Activated CD8-positive, alpha-beta T cell treated with anti-CD3 and anti-CD28 coated beads, Interleukin-2, amount 10 ng/mL, durations not matched to agents 7 days and 5 days (primary cell): ENCODE data around the gene CDCA3. TPM values are rescaled to one million over a fixed set of nuclear protein-coding genes. Genes with fewer than 3 reads are reported as not detected.

ENCODE experiments used
- ATAC-seq: fragments of 150-1000 bp; cut with Tn5 transposase; one replicate; pipeline ENCODE4 v1.10.0; 2021; ENCODE audit warnings: moderate library complexity
- CTCF ChIA-PET: fragments of 350-600 bp; sonication (Branson Sonifier 250); formaldehyde crosslinking; loops from one replicate; lab custom pipeline; 2021; ENCODE audit warnings: antibody characterized with exemption; lab: Charles Lee
- POLR2A ChIA-PET: fragments of 350-600 bp; sonication (Branson Sonifier 250); formaldehyde crosslinking; loops from one replicate; lab custom pipeline; 2021; ENCODE audit warnings: antibody characterized with exemption; lab: Charles Lee
- DNase-seq: peaks from one replicate; pipeline ENCODE4 v3.0.0-alpha.2; 2020
- H3K27ac Mint-ChIP-seq: one replicate; pipeline ENCODE4 v1.8.0; 2021; ENCODE audit warnings: mild to moderate bottlenecking, mixed read lengths
- H3K27me3 Mint-ChIP-seq: one replicate; pipeline ENCODE4 v1.8.0; 2021; ENCODE audit warnings: low read depth, mixed read lengths
- H3K36me3 Mint-ChIP-seq: one replicate; pipeline ENCODE4 v1.8.0; 2021; ENCODE audit warnings: low read depth, mixed read lengths
- H3K4me1 Mint-ChIP-seq: one replicate; pipeline ENCODE4 v1.8.0; 2021; ENCODE audit warnings: low read depth, mixed read lengths
- H3K4me3 Mint-ChIP-seq: one replicate; pipeline ENCODE4 v1.8.0; 2021; ENCODE audit warnings: mild to moderate bottlenecking, mixed read lengths
- H3K9me3 Mint-ChIP-seq: one replicate; pipeline ENCODE4 v1.8.0; 2022; ENCODE audit warnings: mixed read lengths; ENCODE audit not compliant: insufficient read depth
- total RNA-seq, 2 experiments: library from RNA; stranded (reverse); gene quantifications; one replicate each; pipeline ENCODE4 v1.2.3, GENCODE V29; 2021

The CDCA3 gene
- total RNA-seq, 2 experiments from 2014 or later = 103 to 115 TPM

DNA sequence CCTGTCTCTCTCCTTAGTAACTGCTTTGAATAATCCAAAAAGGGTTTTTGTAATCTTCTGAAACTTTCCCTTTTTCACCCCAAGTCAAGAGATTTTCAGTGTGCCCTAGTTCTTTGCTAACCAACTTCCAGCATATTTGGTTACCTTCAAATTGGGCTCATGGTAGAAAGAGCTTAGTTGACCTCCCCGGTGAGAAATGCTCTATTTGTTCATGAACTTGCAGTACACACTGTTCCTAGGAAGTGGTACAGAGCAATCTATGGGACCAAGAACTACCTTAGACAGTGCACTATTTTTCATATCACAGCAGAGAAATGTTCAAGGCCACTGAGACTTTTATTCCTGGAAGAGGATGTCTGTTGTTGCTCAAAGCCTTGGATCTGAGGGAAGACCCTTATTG lies 2.5 kb upstream of the CDCA3 start:
- CTCF ChIA-PET = interaction anchor here (1.2 to 13.9 kb wide), 7 partner anchors 14 to 130 kb away, joined by 4 to 130 read pairs (median 19); partner anchors contain the start of genes COPS7A, GNB3, MLF2 and SPSB2
- Mint-ChIP-seq H3K36me3 (peaks cover 53% of the 10 kb centered on the region), H3K27me3 (no peaks in the 10 kb centered on the region), H3K4me3 (peak overlapping the region; percentile 90), H3K27ac (peak overlapping the region; percentile 98), H3K9me3 (no peaks in the 10 kb centered on the region), H3K4me1 (peaks cover 38% of the 10 kb centered on the region)
- POLR2A ChIA-PET = interaction anchor here (1.2 to 6.6 kb wide), 6 partner anchors 10 to 100 kb away, joined by 4 to 93 read pairs (median 20); partner anchors contain the start of genes C12orf57, MLF2, RNU7-1 and SPSB2
- DNase-seq (no peak), ATAC-seq (no peak)

DNA sequence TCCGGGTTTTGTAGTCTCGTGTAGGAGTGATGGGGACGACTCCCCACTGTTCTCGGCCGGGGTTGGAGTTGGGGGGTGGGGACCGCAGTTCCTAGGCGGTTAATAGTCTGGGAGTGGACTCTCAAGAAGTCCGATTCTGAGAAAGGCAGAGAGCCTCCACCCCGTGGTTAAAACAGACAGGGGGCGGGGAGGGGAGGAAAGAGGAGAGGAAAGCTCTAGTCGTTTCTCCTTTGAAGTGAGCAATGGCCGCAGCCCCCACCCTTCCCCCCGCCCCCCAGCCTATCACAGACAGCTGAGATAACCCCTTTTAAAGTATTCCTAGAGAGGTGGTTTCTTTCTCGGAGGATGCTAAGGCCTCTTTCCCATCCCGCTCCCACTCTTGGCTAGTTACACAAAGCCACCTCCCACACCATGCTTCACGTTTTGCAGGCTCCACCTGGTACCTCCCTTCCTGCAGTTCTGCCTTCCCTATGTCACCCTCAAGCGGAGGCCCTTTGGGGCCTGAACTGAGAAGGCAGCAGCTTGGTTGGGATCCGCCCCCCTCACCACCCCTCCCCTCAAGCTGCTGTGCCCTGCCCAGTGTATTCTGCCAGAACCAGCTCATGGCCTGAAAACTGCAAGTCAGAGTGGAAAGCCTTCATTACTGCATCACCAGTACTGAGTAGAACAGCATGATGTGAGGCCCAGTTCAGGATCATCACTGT lies 1.7 kb upstream of the CDCA3 start:
- ATAC-seq = peak; percentile 3
- H3K27me3 Mint-ChIP-seq = no peaks in the 10 kb centered on the region
- peak overlapping the region; percentile 98 for H3K27ac Mint-ChIP-seq
- peaks cover 55% of the 10 kb centered on the region for H3K36me3 Mint-ChIP-seq
- CTCF ChIA-PET = interaction anchor here (0.6 to 13.9 kb wide), 18 partner anchors 11 to 282 kb away, joined by 3 to 130 read pairs (median 6); partner anchors contain the start of genes COPS7A, GNB3, LPCAT3 and MLF2
- no peaks in the 10 kb centered on the region for H3K9me3 Mint-ChIP-seq
- H3K4me1 Mint-ChIP-seq = peaks cover 42% of the 10 kb centered on the region
- POLR2A ChIA-PET = interaction anchor here (0.7 to 6.6 kb wide), 21 partner anchors 9 to 318 kb away, joined by 3 to 93 read pairs (median 6); partner anchors contain the start of genes C12orf57, COPS7A, GAPDH and MLF2
- DNase-seq = peak; percentile 74
- peak overlapping the region; percentile 90 for H3K4me3 Mint-ChIP-seq

DNA sequence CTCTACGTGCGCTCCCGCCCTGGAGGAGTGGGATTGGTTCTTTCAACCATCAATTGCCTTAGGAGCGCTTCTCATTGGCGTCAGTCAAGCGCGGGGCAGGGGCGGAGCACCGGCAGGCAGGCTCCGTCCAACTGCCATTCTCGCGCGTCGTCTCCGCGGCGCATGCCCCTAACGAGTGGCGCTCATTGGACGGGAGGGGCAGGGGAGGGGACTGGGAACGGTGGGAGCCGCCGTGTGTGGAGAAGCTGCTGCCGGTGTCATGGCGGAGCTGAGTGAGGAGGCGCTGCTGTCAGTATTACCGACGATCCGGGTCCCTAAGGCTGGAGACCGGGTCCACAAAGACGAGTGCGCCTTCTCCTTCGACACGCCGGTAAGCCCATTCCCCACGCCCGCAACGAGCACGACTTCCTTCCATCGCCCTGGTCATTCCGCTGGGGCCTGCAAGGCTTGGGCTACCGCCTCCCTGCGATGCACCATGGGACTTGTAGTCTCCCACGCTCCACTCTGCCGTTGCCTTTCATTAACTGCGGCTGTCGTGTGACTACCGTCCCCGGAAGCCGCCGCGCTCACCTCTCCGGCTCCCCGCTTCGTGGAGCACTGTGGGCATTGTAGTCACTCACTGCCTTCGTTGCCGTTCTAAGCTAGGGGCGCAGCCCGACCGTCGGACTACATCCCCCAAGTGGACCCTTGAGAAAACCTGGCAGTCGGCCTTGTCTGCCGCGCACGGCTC lies 1.0 kb upstream of the CDCA3 start, which contains the start of gene USP5:
Gene USP5, plus strand, starts transcription at position 230 of the 730 bp plus-strand sequence. Its CDS starts 30 bp downstream, at position 260.
- ATAC-seq = peak; percentile 83
- Mint-ChIP-seq H3K27me3 (no peaks in the 10 kb centered on the region), H3K4me1 (peaks cover 44% of the 10 kb centered on the region), H3K9me3 (no peaks in the 10 kb centered on the region), H3K27ac (peak within 1 kb of the TSS; percentile 98), H3K4me3 (peak within 1 kb of the TSS; percentile 90), H3K36me3 (peaks cover 54% of the 10 kb centered on the region)
- peak; percentile 99 for DNase-seq
- ChIA-PET CTCF (interaction anchor here (0.6 to 13.9 kb wide), 21 partner anchors 10 to 314 kb away, joined by 3 to 130 read pairs (median 5); partner anchors contain the start of genes COPS7A, GNB3, LPCAT3 and MLF2), POLR2A (interaction anchor here (0.7 to 6.6 kb wide), 29 partner anchors 9 to 359 kb away, joined by 3 to 93 read pairs (median 5); partner anchors contain the start of genes C12orf57, COPS7A, GAPDH and GNB3)

DNA sequence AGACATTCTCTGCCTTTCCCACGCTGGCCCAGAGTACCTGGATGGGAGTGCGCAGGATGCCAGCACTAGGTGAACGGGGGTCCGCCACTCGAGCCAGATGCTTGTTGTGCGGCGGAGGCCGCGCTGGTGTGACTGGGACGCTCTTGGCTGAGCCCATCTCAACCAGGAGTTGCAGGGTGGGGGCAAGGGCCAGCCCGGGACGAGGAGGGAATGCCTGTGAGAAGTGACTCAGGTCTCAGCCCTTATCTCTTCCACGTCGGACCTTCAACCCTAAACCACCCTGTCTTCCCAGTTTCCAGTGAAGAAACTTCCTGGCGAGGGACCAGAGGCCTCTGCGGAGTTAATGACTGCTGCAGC lies 312 bp downstream of the CDCA3 start:
- ATAC-seq = no peak
- H3K36me3 Mint-ChIP-seq = peaks cover 55% of the 10 kb centered on the region

DNA sequence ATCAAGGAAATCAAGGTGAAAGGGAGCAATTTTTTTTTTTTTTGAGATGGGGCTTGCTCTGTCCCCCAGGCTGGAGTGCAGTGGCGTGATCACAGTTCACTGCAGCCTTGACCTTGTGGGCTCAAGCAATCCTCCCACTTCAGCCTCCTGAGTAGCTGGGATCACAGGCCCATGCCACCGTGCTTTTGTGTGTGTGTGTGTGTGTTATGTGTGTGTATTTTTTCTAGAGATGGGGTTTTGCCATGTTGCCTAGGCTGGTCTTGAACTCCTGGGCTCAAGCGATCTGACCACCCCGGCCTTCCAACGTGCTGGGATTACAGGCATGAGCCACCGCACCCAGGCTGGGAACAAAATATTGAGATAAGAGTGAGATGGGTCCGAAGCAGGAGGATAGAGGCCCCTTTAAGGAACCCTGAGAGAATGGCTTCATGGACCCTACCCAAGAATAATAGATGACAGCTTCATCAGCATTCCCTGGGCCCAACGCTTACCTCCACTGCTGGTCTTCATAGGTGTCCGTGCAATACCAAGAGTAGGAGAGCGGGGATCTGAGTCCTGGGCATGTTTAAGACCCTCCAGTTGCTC lies 1.0 kb downstream of the CDCA3 start:
- H3K27ac Mint-ChIP-seq = peak overlapping the region; percentile 98
- H3K9me3 Mint-ChIP-seq = no peaks in the 10 kb centered on the region
- peaks cover 44% of the 10 kb centered on the region for H3K4me1 Mint-ChIP-seq
- peaks cover 52% of the 10 kb centered on the region for H3K36me3 Mint-ChIP-seq
- ATAC-seq (no peak), DNase-seq (no peak)
- H3K4me3 Mint-ChIP-seq = peak overlapping the region; percentile 90
- CTCF ChIA-PET = interaction anchor here (0.6 to 13.9 kb wide), 5 partner anchors 8 to 363 kb away, joined by 5 to 130 read pairs (median 15); partner anchors contain the start of genes GNB3, MLF2 and SPSB2
- POLR2A ChIA-PET = interaction anchor here (0.8 to 6.6 kb wide), 7 partner anchors 17 to 357 kb away, joined by 3 to 93 read pairs (median 8); partner anchors contain the start of genes C12orf57, COPS7A, MLF2 and MRPL51
- no peaks in the 10 kb centered on the region for H3K27me3 Mint-ChIP-seq

More for the DNA sequence above, 312 bp downstream of the CDCA3 start:
- DNase-seq = no peak
- H3K4me3 Mint-ChIP-seq = peak overlapping the region; percentile 90
- peak overlapping the region; percentile 98 for H3K27ac Mint-ChIP-seq
- peaks cover 44% of the 10 kb centered on the region for H3K4me1 Mint-ChIP-seq
- CTCF ChIA-PET = interaction anchor here (1.0 to 13.9 kb wide), 14 partner anchors 9 to 313 kb away, joined by 3 to 130 read pairs (median 6); partner anchors contain the start of genes COPS7A, GNB3, MLF2 and SPSB2
- POLR2A ChIA-PET = interaction anchor here (0.7 to 6.6 kb wide), 25 partner anchors 8 to 358 kb away, joined by 3 to 93 read pairs (median 4); partner anchors contain the start of genes C12orf57, COPS7A, ENO2 and GNB3
- H3K9me3 Mint-ChIP-seq = no peaks in the 10 kb centered on the region
- H3K27me3 Mint-ChIP-seq = no peaks in the 10 kb centered on the region

DNA sequence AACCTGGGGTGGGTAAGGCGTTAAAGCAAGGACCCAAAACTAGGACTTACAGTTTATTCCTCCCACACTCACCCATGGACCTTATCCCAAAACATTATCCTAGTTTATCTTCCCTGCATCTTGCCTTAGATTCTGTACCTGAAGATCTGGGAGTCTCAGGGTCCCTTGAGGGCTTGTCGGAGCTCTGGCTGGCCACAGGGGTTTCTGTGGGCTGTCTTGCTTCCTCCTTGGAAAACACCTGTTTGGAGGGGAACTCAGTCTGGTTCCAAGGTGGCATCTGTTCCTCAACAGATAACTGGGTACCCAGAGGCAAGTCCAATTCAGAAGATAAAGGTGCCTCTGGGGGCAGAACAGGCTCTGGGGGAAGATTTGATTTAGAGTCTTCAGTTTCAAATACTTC lies 1.7 kb downstream of the CDCA3 start:
- ChIA-PET POLR2A (interaction anchor here (1.3 to 3.8 kb wide), 2 partner anchors 94 to 160 kb away, joined by 3 to 31 read pairs; partner anchors contain the start of genes C12orf57, RNU7-1 and ZNF384), CTCF (interaction anchor here (1.6 to 13.9 kb wide), 3 partner anchors 13 to 83 kb away, joined by 6 to 130 read pairs (median 121); partner anchors contain the start of genes GNB3, PTMS and SPSB2)
- DNase-seq (no peak), ATAC-seq (no peak)
- H3K27ac Mint-ChIP-seq = peak overlapping the region; percentile 77
- no peaks in the 10 kb centered on the region for H3K27me3 Mint-ChIP-seq
- H3K36me3 Mint-ChIP-seq = peaks cover 49% of the 10 kb centered on the region
- peak overlapping the region; percentile 90 for H3K4me3 Mint-ChIP-seq
- H3K9me3 Mint-ChIP-seq = no peaks in the 10 kb centered on the region
- peaks cover 40% of the 10 kb centered on the region for H3K4me1 Mint-ChIP-seq

DNA sequence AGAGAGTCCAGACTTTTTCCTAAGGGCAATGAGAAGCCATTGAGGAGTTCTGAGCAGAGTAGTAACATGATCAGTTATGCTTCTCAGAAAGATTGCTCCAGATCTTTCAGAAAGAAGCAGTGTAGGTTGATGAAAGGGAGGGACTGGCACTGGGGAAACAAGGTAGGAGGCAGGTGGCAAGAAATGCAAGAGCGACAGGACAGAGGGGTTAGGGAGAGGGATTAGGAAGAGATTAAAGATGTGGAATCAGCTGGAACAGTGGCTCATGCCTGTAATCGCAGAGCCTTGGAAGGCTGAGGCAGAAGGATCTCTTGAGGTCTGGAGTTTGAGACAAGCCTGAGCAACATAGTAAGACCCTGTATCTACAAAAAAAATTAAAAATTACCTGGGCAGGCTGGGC lies 3.4 kb downstream of the CDCA3 start:
- DNase-seq = no peak
- no peaks in the 10 kb centered on the region for H3K27me3 Mint-ChIP-seq
- no peak for ATAC-seq
- ChIA-PET CTCF (interaction anchor here (13.9 kb wide), 1 partner anchor 12 kb away, joined by 130 read pairs; the partner anchor contains the start of gene GNB3), POLR2A (no interaction called here)
- H3K4me3 Mint-ChIP-seq = no peak overlapping the region
- peaks cover 45% of the 10 kb centered on the region for H3K36me3 Mint-ChIP-seq
- H3K4me1 Mint-ChIP-seq = peaks cover 24% of the 10 kb centered on the region
- peak overlapping the region; percentile 26 for H3K27ac Mint-ChIP-seq
- no peaks in the 10 kb centered on the region for H3K9me3 Mint-ChIP-seq

DNA sequence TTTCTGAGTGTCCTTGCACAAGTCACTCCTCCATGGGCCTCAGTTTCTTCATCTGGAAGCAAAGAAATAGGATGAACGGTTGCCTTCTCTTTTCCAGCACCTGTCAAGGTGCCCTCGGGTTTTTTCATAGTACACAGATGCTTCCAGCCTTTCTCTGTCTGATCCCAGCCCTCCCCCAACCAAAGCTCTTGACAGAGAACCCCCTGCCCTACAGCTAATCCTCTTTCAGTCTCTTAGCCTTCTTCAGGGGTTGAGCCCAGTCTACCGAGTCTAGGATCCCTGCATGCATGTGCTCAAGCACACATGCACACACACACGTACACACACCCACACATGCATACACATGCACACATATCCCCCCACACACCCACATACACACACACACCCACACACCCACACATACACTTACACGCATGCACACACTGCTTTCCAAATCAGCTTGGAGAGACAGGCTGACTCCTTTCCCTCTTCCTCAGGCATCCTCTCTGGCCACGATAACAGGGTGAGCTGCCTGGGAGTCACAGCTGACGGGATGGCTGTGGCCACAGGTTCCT lies 4.7 kb downstream of the CDCA3 start:
- H3K27ac Mint-ChIP-seq = no peak overlapping the region
- ATAC-seq = no peak
- no peak for DNase-seq
- H3K4me3 Mint-ChIP-seq = no peak overlapping the region
- no peaks in the 10 kb centered on the region for H3K27me3 Mint-ChIP-seq
- POLR2A ChIA-PET = no interaction called here
- no peaks in the 10 kb centered on the region for H3K9me3 Mint-ChIP-seq
- peaks cover 24% of the 10 kb centered on the region for H3K4me1 Mint-ChIP-seq
- CTCF ChIA-PET = interaction anchor here (13.9 kb wide), 1 partner anchor 10 kb away, joined by 130 read pairs; the partner anchor contains the start of gene GNB3
- peaks cover 45% of the 10 kb centered on the region for H3K36me3 Mint-ChIP-seq

DNA sequence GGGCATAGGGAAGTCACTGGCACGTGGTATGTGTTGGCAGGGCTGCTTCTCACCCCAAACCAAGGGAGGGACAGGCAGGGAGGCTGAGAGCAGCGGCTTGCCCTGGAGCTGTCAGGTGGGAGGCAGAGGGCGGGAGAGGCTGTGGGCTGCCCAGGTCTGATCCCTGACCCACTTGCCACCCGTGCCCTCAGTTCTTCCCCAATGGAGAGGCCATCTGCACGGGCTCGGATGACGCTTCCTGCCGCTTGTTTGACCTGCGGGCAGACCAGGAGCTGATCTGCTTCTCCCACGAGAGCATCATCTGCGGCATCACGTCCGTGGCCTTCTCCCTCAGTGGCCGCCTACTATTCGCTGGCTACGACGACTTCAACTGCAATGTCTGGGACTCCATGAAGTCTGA lies 5.7 kb downstream of the CDCA3 start:
- Mint-ChIP-seq H3K36me3 (peaks cover 39% of the 10 kb centered on the region), H3K4me1 (peaks cover 21% of the 10 kb centered on the region), H3K27ac (no peak overlapping the region), H3K9me3 (no peaks in the 10 kb centered on the region), H3K27me3 (no peaks in the 10 kb centered on the region), H3K4me3 (no peak overlapping the region)
- DNase-seq (no peak), ATAC-seq (no peak)
- POLR2A ChIA-PET = interaction anchor here (1.0 kb wide), 1 partner anchor 25 kb away, joined by 3 read pairs; no protein-coding TSS in a partner anchor
- CTCF ChIA-PET = interaction anchor here (1.9 to 13.9 kb wide), 2 partner anchors 9 to 93 kb away, joined by 6 to 130 read pairs; partner anchors contain the start of genes GNB3 and MLF2
